ENCODE results near the gene CHMP1A.
"Not testable (repeated sequence)": the region's sequence is repeated elsewhere in the genome, so short reads cannot be mapped to it uniquely, and the experiment has no call there.

The CHMP1A gene

DNA sequence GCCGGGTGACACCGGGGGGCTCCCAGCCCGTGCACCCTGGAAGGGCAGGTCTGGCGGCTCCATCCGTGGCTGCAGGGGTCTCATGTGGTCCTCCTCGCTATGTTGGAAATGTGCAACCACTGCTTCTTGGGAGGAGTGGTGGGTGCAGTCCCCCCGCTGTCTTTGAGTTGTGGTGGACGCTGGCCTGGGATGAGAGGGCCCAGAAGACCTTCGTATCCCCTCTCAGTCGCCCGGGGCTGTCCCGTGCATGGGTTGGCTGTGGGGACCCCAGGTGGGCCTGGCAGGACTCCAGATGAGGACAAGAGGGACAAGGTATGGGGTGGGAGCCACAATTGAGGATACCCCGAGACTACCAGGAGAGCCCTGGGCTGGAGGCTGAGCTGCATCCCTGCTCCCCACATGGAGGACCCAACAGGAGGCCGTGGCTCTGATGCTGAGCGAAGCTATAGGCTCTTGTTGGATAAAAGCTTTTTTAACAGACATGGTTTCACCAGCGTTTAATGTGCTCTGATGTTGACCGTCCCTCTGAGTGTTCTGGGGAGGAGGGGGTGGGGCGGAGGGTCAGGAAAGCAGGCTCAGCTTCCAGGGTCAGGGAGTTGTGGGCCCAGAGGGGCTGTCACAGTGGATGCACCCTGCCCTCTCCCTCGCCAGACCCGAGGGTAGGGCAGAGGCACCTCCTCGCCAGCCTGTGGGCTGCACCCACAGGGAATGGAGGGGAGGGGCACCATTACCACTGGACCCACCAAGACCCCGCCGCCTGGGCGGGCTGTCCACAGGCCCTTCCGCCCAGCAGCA lies 38.6 kb upstream of the CHMP1A start:
- TF ChIP-seq, protein P1, sequence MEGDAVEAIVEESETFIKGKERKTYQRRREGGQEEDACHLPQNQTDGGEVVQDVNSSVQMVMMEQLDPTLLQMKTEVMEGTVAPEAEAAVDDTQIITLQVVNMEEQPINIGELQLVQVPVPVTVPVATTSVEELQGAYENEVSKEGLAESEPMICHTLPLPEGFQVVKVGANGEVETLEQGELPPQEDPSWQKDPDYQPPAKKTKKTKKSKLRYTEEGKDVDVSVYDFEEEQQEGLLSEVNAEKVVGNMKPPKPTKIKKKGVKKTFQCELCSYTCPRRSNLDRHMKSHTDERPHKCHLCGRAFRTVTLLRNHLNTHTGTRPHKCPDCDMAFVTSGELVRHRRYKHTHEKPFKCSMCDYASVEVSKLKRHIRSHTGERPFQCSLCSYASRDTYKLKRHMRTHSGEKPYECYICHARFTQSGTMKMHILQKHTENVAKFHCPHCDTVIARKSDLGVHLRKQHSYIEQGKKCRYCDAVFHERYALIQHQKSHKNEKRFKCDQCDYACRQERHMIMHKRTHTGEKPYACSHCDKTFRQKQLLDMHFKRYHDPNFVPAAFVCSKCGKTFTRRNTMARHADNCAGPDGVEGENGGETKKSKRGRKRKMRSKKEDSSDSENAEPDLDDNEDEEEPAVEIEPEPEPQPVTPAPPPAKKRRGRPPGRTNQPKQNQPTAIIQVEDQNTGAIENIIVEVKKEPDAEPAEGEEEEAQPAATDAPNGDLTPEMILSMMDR (IDR thresholded peaks at IDR 0.05; ENCODE audit: low read length, missing control alignments), result no peak
- no peak for DNase-seq (ENCODE audit: low read depth)
- H3K4me3 ChIP-seq (replicated peaks; ENCODE audit: low read depth, low read length), result no peak overlapping the region

DNA sequence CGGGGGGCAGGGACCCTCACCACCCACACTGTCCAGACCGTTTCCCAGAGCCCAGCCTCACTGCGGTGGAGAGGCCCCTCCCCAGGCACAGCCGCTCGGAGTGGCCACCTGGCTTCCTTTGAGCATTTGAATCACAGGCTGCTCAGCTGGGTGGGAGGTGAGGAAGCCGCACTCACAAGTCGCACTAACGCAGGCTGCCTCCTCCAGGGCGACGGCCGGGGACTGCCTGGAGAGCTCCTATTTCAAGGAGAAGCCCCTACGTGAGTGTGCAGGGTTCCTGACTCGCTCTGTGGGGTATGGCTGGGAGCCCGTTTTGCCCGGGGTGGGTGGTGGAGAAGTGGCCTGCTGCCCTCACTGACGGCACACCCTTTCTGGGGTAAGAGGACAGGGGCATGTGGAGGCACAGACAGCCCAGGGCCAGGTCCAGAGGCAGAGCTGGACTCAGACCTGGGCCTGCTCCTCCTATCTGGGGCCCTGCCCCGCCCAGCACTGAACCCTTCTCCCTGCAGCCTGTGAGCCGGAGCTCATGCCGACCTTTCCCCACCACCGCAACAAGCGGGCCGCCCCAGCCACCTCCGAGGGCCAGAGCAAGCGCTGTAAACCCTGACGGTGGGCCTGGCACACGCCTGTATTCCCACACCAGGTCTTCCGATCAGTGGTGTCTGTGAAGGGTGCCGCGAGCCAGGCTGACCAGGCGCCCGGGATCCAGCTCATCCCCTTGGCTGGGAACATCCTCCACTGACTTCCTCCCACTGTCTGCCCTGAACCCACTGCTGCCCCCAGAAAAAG lies 37.8 kb upstream of the CHMP1A start:
- no peak for DNase-seq (ENCODE audit: low read depth)
- TF ChIP-seq, protein P1 (IDR thresholded peaks at IDR 0.05; ENCODE audit: low read length, missing control alignments), result no peak
- no peak overlapping the region for H3K4me3 ChIP-seq (replicated peaks; ENCODE audit: low read depth, low read length)

DNA sequence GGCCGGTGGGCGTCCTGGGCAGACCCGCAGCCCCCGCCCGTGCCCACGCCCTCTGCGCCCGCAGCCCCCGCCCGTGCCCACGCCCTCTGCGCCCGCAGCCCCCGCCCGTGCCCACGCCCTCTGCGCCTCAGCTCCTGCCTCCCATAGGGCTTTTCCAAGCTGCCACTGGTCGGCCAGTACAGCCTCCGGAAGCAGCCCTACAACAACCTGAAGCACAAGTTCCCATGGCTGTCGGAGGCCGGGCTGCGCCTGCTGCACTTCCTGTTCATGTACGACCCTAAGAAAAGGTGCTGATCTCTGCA lies 37.2 kb upstream of the CHMP1A start:
- H3K4me3 ChIP-seq (replicated peaks; ENCODE audit: low read depth, low read length); DNase-seq (ENCODE audit: low read depth): not testable (repeated sequence)

DNA sequence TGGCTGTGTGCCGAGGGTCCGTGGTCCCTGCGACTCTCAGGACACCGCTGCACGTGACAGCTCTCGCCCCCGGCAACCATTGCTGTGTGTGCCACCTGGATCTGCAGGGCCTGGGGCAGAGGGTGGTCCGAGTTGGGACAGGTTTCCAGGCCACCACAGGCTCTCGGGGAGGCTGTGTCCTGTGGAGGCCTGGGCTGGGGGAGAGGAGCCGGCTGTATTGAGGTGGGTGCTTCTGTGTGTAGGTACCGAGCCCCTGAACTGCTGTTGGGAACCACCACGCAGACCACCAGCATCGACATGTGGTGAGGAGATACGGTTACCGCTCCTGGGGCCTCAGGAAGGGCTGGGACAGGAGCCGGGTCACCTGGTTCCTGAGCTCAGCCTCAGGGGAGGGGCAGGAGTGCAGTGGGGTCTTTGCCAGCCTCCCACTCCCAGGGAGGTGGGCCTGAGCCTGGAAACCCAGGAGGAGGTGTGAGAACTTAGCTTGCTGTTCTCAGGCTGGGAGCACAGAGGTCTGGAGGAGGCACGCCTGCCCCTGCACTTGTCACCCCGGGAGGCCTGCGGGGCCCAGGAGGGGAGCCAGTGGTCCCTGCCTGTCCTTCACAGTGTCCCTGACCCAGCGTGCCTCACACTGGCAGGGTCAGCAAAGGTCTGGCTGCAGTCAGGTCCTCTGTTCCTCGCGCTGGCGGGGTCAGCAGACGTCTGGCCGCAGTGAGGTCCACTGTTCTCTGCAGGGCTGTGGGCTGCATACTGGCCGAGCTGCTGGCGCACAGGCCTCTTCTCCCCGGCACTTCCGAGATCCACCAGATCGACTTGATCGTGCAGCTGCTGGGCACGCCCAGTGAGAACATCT lies 36.6 kb upstream of the CHMP1A start:
- DNase-seq (ENCODE audit: low read depth), result no peak
- TF ChIP-seq, protein P1 (IDR thresholded peaks at IDR 0.05; ENCODE audit: low read length, missing control alignments), result no peak
- no peak overlapping the region for H3K4me3 ChIP-seq (replicated peaks; ENCODE audit: low read depth, low read length)

DNA sequence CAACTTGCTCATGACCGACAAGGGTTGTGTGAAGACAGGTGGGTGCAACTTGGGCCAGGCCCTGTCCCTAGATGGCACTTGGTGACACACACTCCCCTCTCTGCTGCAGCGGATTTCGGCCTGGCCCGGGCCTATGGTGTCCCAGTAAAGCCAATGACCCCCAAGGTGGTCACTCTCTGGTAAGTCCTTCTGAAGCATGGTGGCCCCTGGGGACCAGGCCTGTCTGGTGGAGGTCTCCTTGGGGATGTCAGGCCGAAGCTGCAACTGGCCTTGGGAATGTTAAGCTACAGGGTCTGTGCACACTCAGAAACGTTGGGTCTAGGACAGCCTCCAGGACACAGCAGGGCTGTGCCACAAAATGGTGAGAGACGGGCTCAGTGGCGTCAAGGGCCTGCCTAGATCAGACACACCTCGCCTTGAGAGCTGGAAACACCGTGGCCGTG lies 35.8 kb upstream of the CHMP1A start:
- H3K4me3 ChIP-seq (replicated peaks; ENCODE audit: low read depth, low read length), result no peak overlapping the region
- TF ChIP-seq, protein P1 (IDR thresholded peaks at IDR 0.05; ENCODE audit: low read length, missing control alignments), result no peak
- DNase-seq (ENCODE audit: low read depth), result no peak

DNA sequence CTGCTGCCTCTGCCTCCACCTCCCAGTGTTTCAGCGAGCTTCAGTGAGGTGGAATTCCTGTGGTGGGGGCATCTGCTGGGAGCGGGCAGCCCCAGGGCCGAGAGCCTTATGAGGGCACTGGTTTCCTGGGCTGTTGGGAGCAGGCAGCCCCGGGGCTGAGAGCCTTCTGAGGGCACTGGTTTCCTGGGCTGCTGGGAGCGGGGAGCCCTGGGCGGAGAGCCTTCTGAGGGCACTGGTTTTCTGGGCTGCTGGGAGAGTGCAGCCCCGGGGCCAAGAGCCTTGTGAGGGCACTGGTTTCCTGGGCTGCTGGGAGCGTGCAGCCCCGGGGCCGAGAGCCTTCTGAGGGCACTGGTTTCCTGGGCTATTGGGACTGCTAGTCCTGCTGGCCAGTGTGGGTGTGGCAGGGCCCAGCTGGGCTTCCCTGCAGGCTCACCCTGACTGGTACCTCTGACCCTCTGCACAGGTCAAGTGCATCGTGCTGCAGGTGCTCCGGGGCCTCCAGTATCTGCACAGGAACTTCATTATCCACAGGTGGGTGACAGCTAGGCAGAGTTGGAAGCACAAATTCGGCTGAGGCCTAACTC lies 34.6 kb upstream of the CHMP1A start:
- TF ChIP-seq, protein P1 (IDR thresholded peaks at IDR 0.05; ENCODE audit: low read length, missing control alignments), result no peak
- no peak overlapping the region for H3K4me3 ChIP-seq (replicated peaks; ENCODE audit: low read depth, low read length)
- DNase-seq (ENCODE audit: low read depth), result no peak

Measured in fibroblast of pulmonary artery (primary cell).